ENCODE measurements around the gene YWHAB.
"Not testable (repeated sequence)": the region's sequence is repeated elsewhere in the genome, so short reads cannot be mapped to it uniquely, and the experiment has no call there.

The YWHAB gene

GRCh38 chr20:44866703-44867335, 18.7 kb upstream of the YWHAB start:
- H3K4me3 ChIP-seq (ENCODE audit: low read depth in 1 of 2, low read length in 2 of 2): no peak overlapping the region
- no peak overlapping the region for H3K9ac ChIP-seq (ENCODE audit: low read depth in 1 of 2, low read length in 2 of 2)
- H3K27me3 ChIP-seq (ENCODE audit: control insufficient read depth in 1 of 2, insufficient read depth in 2 of 2, low read length in 2 of 2): no peaks in the 10 kb centered on the region
- no peak overlapping the region for H3K27ac ChIP-seq (ENCODE audit: low read depth, low read length)
- peaks cover 3 to 6% of the 10 kb centered on the region in 2 donors for H3K4me1 ChIP-seq (ENCODE audit: control insufficient read depth in 1 of 2, insufficient read depth in 2 of 2, low read length in 2 of 2)
- no peaks in the 10 kb centered on the region for H3K36me3 ChIP-seq (ENCODE audit: control insufficient read depth in 1 of 2, insufficient read depth in 2 of 2, low read length in 2 of 2)
- H3K9me3 ChIP-seq (ENCODE audit: control insufficient read depth in 1 of 2, low read length in 2 of 2): no peaks in the 10 kb centered on the region

- Histone ChIP-seq H3K4me3 (ENCODE audit: low read depth in 1 of 2, low read length in 2 of 2) (no peak overlapping the region), H3K9me3 (ENCODE audit: control insufficient read depth in 1 of 2, low read length in 2 of 2) (no peaks in the 10 kb centered on the region), H3K9ac (ENCODE audit: low read depth in 1 of 2, low read length in 2 of 2) (no peak overlapping the region), H3K36me3 (ENCODE audit: control insufficient read depth in 1 of 2, insufficient read depth in 2 of 2, low read length in 2 of 2) (no peaks in the 10 kb centered on the region), H3K4me1 (ENCODE audit: control insufficient read depth in 1 of 2, insufficient read depth in 2 of 2, low read length in 2 of 2) (no peaks in the 10 kb centered on the region), H3K27ac (ENCODE audit: low read depth, low read length) (no peak overlapping the region), H3K27me3 (ENCODE audit: control insufficient read depth in 1 of 2, insufficient read depth in 2 of 2, low read length in 2 of 2) (no peaks in the 10 kb centered on the region)
Measured at GRCh38 chr20:44869471-44869870, 16.0 kb upstream of the YWHAB start.

- H3K36me3 ChIP-seq (ENCODE audit: control insufficient read depth in 1 of 2, insufficient read depth in 2 of 2, low read length in 2 of 2); H3K27ac ChIP-seq (ENCODE audit: low read depth, low read length); H3K4me3 ChIP-seq (ENCODE audit: low read depth in 1 of 2, low read length in 2 of 2); H3K9ac ChIP-seq (ENCODE audit: low read depth in 1 of 2, low read length in 2 of 2); H3K27me3 ChIP-seq (ENCODE audit: control insufficient read depth in 1 of 2, insufficient read depth in 2 of 2, low read length in 2 of 2); H3K9me3 ChIP-seq (ENCODE audit: control insufficient read depth in 1 of 2, low read length in 2 of 2): not testable (repeated sequence)
- peaks cover 13 to 16% of the 10 kb centered on the region in 2 donors for H3K4me1 ChIP-seq (ENCODE audit: control insufficient read depth in 1 of 2, insufficient read depth in 2 of 2, low read length in 2 of 2)
Measured at GRCh38 chr20:44882360-44882759, 3.1 kb upstream of the YWHAB start.

GRCh38 chr20:44883214-44883902, 2.1 kb upstream of the YWHAB start:
- no peak overlapping the region for H3K27ac ChIP-seq (ENCODE audit: low read depth, low read length)
- H3K36me3 ChIP-seq (ENCODE audit: control insufficient read depth in 1 of 2, insufficient read depth in 2 of 2, low read length in 2 of 2): peaks cover 0 to 5% of the 10 kb centered on the region in 2 donors
- H3K9me3 ChIP-seq (ENCODE audit: control insufficient read depth in 1 of 2, low read length in 2 of 2): no peaks in the 10 kb centered on the region
- H3K4me3 ChIP-seq (ENCODE audit: low read depth in 1 of 2, low read length in 2 of 2): no peak overlapping the region
- H3K9ac ChIP-seq (ENCODE audit: low read depth in 1 of 2, low read length in 2 of 2): no peak overlapping the region
- peaks cover 23 to 26% of the 10 kb centered on the region in 2 donors for H3K4me1 ChIP-seq (ENCODE audit: control insufficient read depth in 1 of 2, insufficient read depth in 2 of 2, low read length in 2 of 2)
- H3K27me3 ChIP-seq (ENCODE audit: control insufficient read depth in 1 of 2, insufficient read depth in 2 of 2, low read length in 2 of 2): no peaks in the 10 kb centered on the region

- Histone ChIP-seq H3K27ac (ENCODE audit: low read depth, low read length) (peak overlapping the region; percentile 95), H3K27me3 (ENCODE audit: control insufficient read depth in 1 of 2, insufficient read depth in 2 of 2, low read length in 2 of 2) (no peaks in the 10 kb centered on the region), H3K4me3 (ENCODE audit: low read depth in 1 of 2, low read length in 2 of 2) (peak overlapping the region; percentile 77 to 90), H3K4me1 (ENCODE audit: control insufficient read depth in 1 of 2, insufficient read depth in 2 of 2, low read length in 2 of 2) (peaks cover 35% of the 10 kb centered on the region in 2 donors), H3K9me3 (ENCODE audit: control insufficient read depth in 1 of 2, low read length in 2 of 2) (no peaks in the 10 kb centered on the region), H3K9ac (ENCODE audit: low read depth in 1 of 2, low read length in 2 of 2) (peak overlapping the region; percentile 64 to 87), H3K36me3 (ENCODE audit: control insufficient read depth in 1 of 2, insufficient read depth in 2 of 2, low read length in 2 of 2) (peaks cover 0 to 6% of the 10 kb centered on the region in 2 donors)
Measured at GRCh38 chr20:44884907-44885391, 556 bp upstream of the YWHAB start.

GRCh38 chr20:44886266-44886651, 754 bp downstream of the YWHAB start:
- Histone ChIP-seq H3K4me1 (ENCODE audit: control insufficient read depth in 1 of 2, insufficient read depth in 2 of 2, low read length in 2 of 2) (peaks cover 35 to 39% of the 10 kb centered on the region in 2 donors), H3K9me3 (ENCODE audit: control insufficient read depth in 1 of 2, low read length in 2 of 2) (no peaks in the 10 kb centered on the region), H3K4me3 (ENCODE audit: low read depth in 1 of 2, low read length in 2 of 2) (peak overlapping the region; percentile 77 to 94), H3K36me3 (ENCODE audit: control insufficient read depth in 1 of 2, insufficient read depth in 2 of 2, low read length in 2 of 2) (peaks cover 0 to 6% of the 10 kb centered on the region in 2 donors), H3K27me3 (ENCODE audit: control insufficient read depth in 1 of 2, insufficient read depth in 2 of 2, low read length in 2 of 2) (no peaks in the 10 kb centered on the region), H3K9ac (ENCODE audit: low read depth in 1 of 2, low read length in 2 of 2) (peak overlapping the region; percentile 87 to 92), H3K27ac (ENCODE audit: low read depth, low read length) (no peak overlapping the region)

- peaks cover 35 to 45% of the 10 kb centered on the region in 2 donors for H3K4me1 ChIP-seq (ENCODE audit: control insufficient read depth in 1 of 2, insufficient read depth in 2 of 2, low read length in 2 of 2)
- H3K27me3 ChIP-seq (ENCODE audit: control insufficient read depth in 1 of 2, insufficient read depth in 2 of 2, low read length in 2 of 2): no peaks in the 10 kb centered on the region
- H3K36me3 ChIP-seq (ENCODE audit: control insufficient read depth in 1 of 2, insufficient read depth in 2 of 2, low read length in 2 of 2): peaks cover 0 to 6% of the 10 kb centered on the region in 2 donors
- H3K4me3 ChIP-seq (ENCODE audit: low read depth in 1 of 2, low read length in 2 of 2): peak overlapping the region; percentile 77 to 94
- no peak overlapping the region for H3K27ac ChIP-seq (ENCODE audit: low read depth, low read length)
- no peaks in the 10 kb centered on the region for H3K9me3 ChIP-seq (ENCODE audit: control insufficient read depth in 1 of 2, low read length in 2 of 2)
- peak overlapping the region; percentile 87 to 92 for H3K9ac ChIP-seq (ENCODE audit: low read depth in 1 of 2, low read length in 2 of 2)
Measured at GRCh38 chr20:44886828-44887227, 1.3 kb downstream of the YWHAB start.

GRCh38 chr20:44887466-44887865, 2.0 kb downstream of the YWHAB start:
- Histone ChIP-seq H3K27me3 (ENCODE audit: control insufficient read depth in 1 of 2, insufficient read depth in 2 of 2, low read length in 2 of 2) (no peaks in the 10 kb centered on the region), H3K36me3 (ENCODE audit: control insufficient read depth in 1 of 2, insufficient read depth in 2 of 2, low read length in 2 of 2) (peaks cover 0 to 6% of the 10 kb centered on the region in 2 donors), H3K9ac (ENCODE audit: low read depth in 1 of 2, low read length in 2 of 2) (peak overlapping the region; percentile 39 to 87), H3K27ac (ENCODE audit: low read depth, low read length) (no peak overlapping the region), H3K4me1 (ENCODE audit: control insufficient read depth in 1 of 2, insufficient read depth in 2 of 2, low read length in 2 of 2) (peaks cover 35 to 45% of the 10 kb centered on the region in 2 donors), H3K9me3 (ENCODE audit: control insufficient read depth in 1 of 2, low read length in 2 of 2) (no peaks in the 10 kb centered on the region), H3K4me3 (ENCODE audit: low read depth in 1 of 2, low read length in 2 of 2) (peak overlapping the region; percentile 77 to 94)

- no peak overlapping the region for H3K27ac ChIP-seq (ENCODE audit: low read depth, low read length)
- peaks cover 35 to 45% of the 10 kb centered on the region in 2 donors for H3K4me1 ChIP-seq (ENCODE audit: control insufficient read depth in 1 of 2, insufficient read depth in 2 of 2, low read length in 2 of 2)
Measured at GRCh38 chr20:44888226-44889103, 3.0 kb downstream of the YWHAB start.

More at GRCh38 chr20:44888226-44889103, 3.0 kb downstream of the YWHAB start:
- H3K9me3 ChIP-seq (ENCODE audit: control insufficient read depth in 1 of 2, low read length in 2 of 2): no peaks in the 10 kb centered on the region
- no peaks in the 10 kb centered on the region for H3K27me3 ChIP-seq (ENCODE audit: control insufficient read depth in 1 of 2, insufficient read depth in 2 of 2, low read length in 2 of 2)
- peak overlapping the region in 1 of 2 donors; percentile 87 for H3K9ac ChIP-seq (ENCODE audit: low read depth in 1 of 2, low read length in 2 of 2)
- H3K36me3 ChIP-seq (ENCODE audit: control insufficient read depth in 1 of 2, insufficient read depth in 2 of 2, low read length in 2 of 2): peaks cover 0 to 6% of the 10 kb centered on the region in 2 donors
- H3K4me3 ChIP-seq (ENCODE audit: low read depth in 1 of 2, low read length in 2 of 2): peak overlapping the region; percentile 2 to 8

All from duodenal mucosa (tissue), 2 donors.